ENCODE measurements around the gene GPD1L. TPM values are rescaled to one million over a fixed set of nuclear protein-coding genes. Genes with fewer than 3 reads are reported as not detected.

Gene GPD1L
- total RNA-seq, 2 donors from 2014 or later: 1.5 to 3.5 TPM

DNA sequence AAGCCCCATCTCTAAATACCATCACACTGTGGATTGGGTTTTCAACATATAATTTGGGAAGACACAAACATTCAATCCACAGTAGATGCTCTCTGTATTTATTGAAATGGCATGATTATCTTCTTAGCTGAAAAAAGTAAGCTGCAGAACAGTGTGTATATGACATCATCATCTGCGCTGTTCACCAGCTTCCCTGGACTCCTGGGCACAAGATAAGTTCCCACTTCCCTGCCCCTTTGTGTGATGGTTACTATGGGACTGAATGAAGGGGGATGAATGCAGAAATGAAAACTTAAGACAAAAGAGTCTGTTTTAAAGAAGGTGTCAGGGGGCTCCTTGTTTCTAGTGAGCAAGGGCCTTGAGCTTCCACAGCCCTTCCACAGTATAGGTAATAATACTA, 20.0 kb upstream of the GPD1L start:
- no peaks in the 10 kb centered on the region for H3K36me3 Mint-ChIP-seq (ENCODE audit: low read depth)
- H3K9me3 ChIP-seq (ENCODE audit: control insufficient read depth, low read length): no peaks in the 10 kb centered on the region
- H3K4me3 Mint-ChIP-seq: no peak overlapping the region
- DNase-seq: no peak
- H3K36me3 ChIP-seq (ENCODE audit: control insufficient read depth, insufficient read depth, low read length): no peaks in the 10 kb centered on the region
- TF ChIP-seq, protein P1, sequence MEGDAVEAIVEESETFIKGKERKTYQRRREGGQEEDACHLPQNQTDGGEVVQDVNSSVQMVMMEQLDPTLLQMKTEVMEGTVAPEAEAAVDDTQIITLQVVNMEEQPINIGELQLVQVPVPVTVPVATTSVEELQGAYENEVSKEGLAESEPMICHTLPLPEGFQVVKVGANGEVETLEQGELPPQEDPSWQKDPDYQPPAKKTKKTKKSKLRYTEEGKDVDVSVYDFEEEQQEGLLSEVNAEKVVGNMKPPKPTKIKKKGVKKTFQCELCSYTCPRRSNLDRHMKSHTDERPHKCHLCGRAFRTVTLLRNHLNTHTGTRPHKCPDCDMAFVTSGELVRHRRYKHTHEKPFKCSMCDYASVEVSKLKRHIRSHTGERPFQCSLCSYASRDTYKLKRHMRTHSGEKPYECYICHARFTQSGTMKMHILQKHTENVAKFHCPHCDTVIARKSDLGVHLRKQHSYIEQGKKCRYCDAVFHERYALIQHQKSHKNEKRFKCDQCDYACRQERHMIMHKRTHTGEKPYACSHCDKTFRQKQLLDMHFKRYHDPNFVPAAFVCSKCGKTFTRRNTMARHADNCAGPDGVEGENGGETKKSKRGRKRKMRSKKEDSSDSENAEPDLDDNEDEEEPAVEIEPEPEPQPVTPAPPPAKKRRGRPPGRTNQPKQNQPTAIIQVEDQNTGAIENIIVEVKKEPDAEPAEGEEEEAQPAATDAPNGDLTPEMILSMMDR (conservative IDR thresholded peaks at IDR 0.05): no peak
- H3K4me1 ChIP-seq (ENCODE audit: control insufficient read depth, insufficient read depth, low read length): no peaks in the 10 kb centered on the region
- no peak overlapping the region for H3K27ac ChIP-seq (ENCODE audit: low read depth, low read length)
- no peaks in the 10 kb centered on the region for H3K4me1 Mint-ChIP-seq
- no peak overlapping the region for H3K27ac Mint-ChIP-seq
- H3K4me3 ChIP-seq (ENCODE audit: low read length): no peak overlapping the region
- H3K27me3 ChIP-seq (ENCODE audit: control insufficient read depth, insufficient read depth, low read length, poor library complexity, severe bottlenecking): no peaks in the 10 kb centered on the region
- H3K9ac ChIP-seq (ENCODE audit: extremely low read depth, low read length, poor library complexity, severe bottlenecking): no peak overlapping the region
- peaks cover 22% of the 10 kb centered on the region for H3K9me3 Mint-ChIP-seq
- H3K27me3 Mint-ChIP-seq (ENCODE audit: insufficient read depth): peaks cover 3% of the 10 kb centered on the region
- 93 to 100% methylated on average over 1 of the region's 1 CpG for WGBS, 2 experiments (ENCODE audit: insufficient coverage in 1 of 2, insufficient read length in 1 of 2)

DNA sequence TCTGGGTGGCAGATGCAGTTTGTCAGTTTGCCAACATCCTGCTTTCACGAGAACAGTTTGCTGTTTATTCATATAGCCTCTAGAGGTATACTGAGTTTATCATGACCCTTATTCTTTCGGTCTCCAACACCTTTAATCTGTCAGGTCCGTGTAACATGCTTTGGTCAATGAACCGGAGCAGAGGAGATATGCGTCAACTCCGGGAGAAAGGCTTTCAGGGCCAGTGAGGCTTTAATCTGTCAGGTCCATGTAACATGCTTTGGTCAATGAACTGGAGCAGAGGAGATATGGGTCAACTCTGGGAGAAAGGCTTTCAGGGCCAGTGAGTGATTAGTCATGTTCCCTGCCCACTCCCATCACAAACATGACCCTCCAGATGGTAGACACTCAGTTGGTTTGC, 16.9 kb upstream of the GPD1L start:
- Mint-ChIP-seq H3K36me3 (ENCODE audit: low read depth) (no peaks in the 10 kb centered on the region), H3K9me3 (peaks cover 17% of the 10 kb centered on the region), H3K27ac (no peak overlapping the region), H3K27me3 (ENCODE audit: insufficient read depth) (peaks cover 5% of the 10 kb centered on the region), H3K4me3 (no peak overlapping the region), H3K4me1 (no peaks in the 10 kb centered on the region)
- Histone ChIP-seq H3K36me3 (ENCODE audit: control insufficient read depth, insufficient read depth, low read length) (no peaks in the 10 kb centered on the region), H3K9me3 (ENCODE audit: control insufficient read depth, low read length) (no peaks in the 10 kb centered on the region), H3K4me1 (ENCODE audit: control insufficient read depth, insufficient read depth, low read length) (no peaks in the 10 kb centered on the region), H3K27ac (ENCODE audit: low read depth, low read length) (no peak overlapping the region), H3K27me3 (ENCODE audit: control insufficient read depth, insufficient read depth, low read length, poor library complexity, severe bottlenecking) (no peaks in the 10 kb centered on the region), H3K4me3 (ENCODE audit: low read length) (no peak overlapping the region), H3K9ac (ENCODE audit: extremely low read depth, low read length, poor library complexity, severe bottlenecking) (no peak overlapping the region)
- TF ChIP-seq, protein P1 (conservative IDR thresholded peaks at IDR 0.05): no peak
- no peak for DNase-seq
- 91 to 94% methylated on average over 6 of the region's 6 CpGs for WGBS, 2 experiments (ENCODE audit: insufficient coverage in 1 of 2, insufficient read length in 1 of 2)

DNA sequence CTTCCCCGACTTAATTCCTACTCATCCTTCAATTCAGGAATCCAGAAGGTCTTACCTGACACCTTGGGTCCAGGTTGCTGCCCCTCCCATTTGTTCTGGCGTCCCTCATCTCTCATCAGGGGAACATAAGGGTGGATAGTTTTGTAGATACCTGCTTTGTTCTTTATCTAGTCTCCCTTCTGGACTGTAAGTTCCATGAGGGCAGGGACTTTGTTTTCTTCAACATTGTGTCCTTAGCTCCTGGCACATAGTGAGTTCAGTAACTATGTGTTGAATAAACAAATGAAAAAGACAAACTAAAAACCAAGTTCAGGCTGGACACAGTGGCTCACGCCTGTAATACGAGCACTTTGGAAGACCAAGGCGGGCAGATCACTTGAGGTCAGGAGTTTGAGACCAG, 13.2 kb upstream of the GPD1L start:
- H3K27ac ChIP-seq (ENCODE audit: low read depth, low read length): no peak overlapping the region
- H3K27me3 Mint-ChIP-seq (ENCODE audit: insufficient read depth): peaks cover 5% of the 10 kb centered on the region
- H3K4me3 Mint-ChIP-seq: no peak overlapping the region
- H3K36me3 Mint-ChIP-seq (ENCODE audit: low read depth): no peaks in the 10 kb centered on the region
- H3K27me3 ChIP-seq (ENCODE audit: control insufficient read depth, insufficient read depth, low read length, poor library complexity, severe bottlenecking): no peaks in the 10 kb centered on the region
- no peaks in the 10 kb centered on the region for H3K4me1 ChIP-seq (ENCODE audit: control insufficient read depth, insufficient read depth, low read length)
- no peak overlapping the region for H3K4me3 ChIP-seq (ENCODE audit: low read length)
- WGBS, 2 experiments (ENCODE audit: insufficient coverage in 1 of 2, insufficient read length in 1 of 2): 90% methylated on average over 2 to 5 of the region's 5 CpGs
- no peak overlapping the region for H3K27ac Mint-ChIP-seq
- H3K9ac ChIP-seq (ENCODE audit: extremely low read depth, low read length, poor library complexity, severe bottlenecking): no peak overlapping the region
- H3K9me3 Mint-ChIP-seq: peaks cover 9% of the 10 kb centered on the region
- no peak for DNase-seq
- H3K36me3 ChIP-seq (ENCODE audit: control insufficient read depth, insufficient read depth, low read length): no peaks in the 10 kb centered on the region
- H3K9me3 ChIP-seq (ENCODE audit: control insufficient read depth, low read length): no peaks in the 10 kb centered on the region
- no peaks in the 10 kb centered on the region for H3K4me1 Mint-ChIP-seq
- TF ChIP-seq, protein P1 (conservative IDR thresholded peaks at IDR 0.05): no peak
